PC-9 (cell line): Measurements from ENCODE around the gene PFKP.

Experiments
- EZH2 ChIP-seq: fragments of 200-600 bp; sonication (generic); IDR thresholded peaks from 2 replicates; pipeline ENCODE4 v1.8.0; 2017; ENCODE audit warnings: antibody characterized with exemption, low read depth
- TF ChIP-seq, protein P1 (sequence below): fragments of 200-600 bp; sonication (generic); conservative IDR thresholded peaks from 2 replicates; pipeline ENCODE4 v1.6.1; 2017; ENCODE audit warnings: mixed run types, antibody characterized with exemption, mild to moderate bottlenecking, moderate library complexity

DNA sequence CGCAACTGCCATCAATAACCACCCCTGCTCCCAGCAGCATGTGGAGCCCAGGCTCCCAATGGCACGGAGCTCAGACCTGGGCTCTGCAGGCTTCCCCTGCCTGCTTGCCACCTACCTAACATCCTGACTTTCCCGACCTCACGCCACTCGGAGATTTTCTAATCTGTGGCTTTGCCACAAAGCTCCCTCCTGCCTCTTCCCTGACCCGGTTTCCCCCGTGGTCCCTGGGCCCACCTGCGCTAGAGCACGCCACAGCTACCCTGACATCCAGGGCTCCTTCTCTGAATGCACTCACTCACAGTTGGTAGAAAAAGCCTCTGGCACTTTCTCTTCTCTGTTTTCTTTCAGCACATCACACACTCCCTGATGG, 85.2 kb downstream of the PFKP start:
- TF ChIP-seq, protein P1, sequence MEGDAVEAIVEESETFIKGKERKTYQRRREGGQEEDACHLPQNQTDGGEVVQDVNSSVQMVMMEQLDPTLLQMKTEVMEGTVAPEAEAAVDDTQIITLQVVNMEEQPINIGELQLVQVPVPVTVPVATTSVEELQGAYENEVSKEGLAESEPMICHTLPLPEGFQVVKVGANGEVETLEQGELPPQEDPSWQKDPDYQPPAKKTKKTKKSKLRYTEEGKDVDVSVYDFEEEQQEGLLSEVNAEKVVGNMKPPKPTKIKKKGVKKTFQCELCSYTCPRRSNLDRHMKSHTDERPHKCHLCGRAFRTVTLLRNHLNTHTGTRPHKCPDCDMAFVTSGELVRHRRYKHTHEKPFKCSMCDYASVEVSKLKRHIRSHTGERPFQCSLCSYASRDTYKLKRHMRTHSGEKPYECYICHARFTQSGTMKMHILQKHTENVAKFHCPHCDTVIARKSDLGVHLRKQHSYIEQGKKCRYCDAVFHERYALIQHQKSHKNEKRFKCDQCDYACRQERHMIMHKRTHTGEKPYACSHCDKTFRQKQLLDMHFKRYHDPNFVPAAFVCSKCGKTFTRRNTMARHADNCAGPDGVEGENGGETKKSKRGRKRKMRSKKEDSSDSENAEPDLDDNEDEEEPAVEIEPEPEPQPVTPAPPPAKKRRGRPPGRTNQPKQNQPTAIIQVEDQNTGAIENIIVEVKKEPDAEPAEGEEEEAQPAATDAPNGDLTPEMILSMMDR = no peak
- no peak for TF ChIP-seq EZH2
